ENCODE results near the gene CBL. TPM values are rescaled to one million over a fixed set of nuclear protein-coding genes. Genes with fewer than 3 reads are reported as not detected.

CBL gene
- total and polyA plus RNA-seq, 10 of the 15 experiments (the other 5 are each of a cell fraction or from before 2014, with no cell fraction given), result 3.9 to 27.1 (median 9.5) TPM

DNA sequence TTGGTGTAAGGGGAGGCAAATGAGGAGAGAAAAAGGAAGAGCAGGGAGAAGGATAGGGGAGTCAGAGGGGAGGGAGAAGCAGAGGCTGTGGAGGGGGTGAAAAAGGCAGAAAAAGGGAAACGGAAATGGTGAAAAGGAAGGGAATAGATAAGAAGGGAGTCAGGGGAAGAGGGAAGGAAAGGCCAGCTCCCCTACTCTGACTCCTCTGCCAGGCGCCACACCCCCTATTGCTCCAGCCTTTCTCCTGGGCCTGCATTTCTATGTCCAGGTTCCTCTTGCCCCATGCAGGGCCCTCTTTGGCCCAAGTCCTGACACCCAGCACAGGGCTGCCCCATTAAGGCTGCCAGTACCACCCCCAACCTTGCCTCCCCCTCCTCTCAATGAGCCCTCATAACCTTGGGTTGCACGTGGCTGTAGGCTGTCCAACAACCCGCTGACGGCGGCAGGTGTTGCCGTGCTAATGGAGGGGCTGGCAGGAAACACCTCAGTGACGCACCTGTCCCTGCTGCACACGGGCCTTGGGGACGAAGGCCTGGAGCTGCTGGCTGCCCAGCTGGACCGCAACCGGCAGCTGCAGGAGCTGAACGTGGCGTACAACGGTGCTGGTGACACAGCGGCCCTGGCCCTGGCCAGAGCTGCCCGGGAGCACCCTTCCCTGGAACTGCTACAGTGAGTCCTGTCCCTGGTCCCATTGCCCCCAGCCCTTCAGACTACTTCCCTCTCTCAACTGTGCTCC, 24.3 kb upstream of the CBL start:
- H3K9me3 ChIP-seq (replicated peaks; ENCODE audit: control insufficient read depth, insufficient read depth, low read length), result no peaks in the 10 kb centered on the region; the same call in 2 of the 3 replicates
- no peak overlapping the region for H3K9ac ChIP-seq (ENCODE audit: control insufficient read depth, insufficient read depth, low read length)
- intact Hi-C loops (cut with micrococcal nuclease; ENCODE audit: unreplicated experiment) (no loop called here), in situ Hi-C loops (cut with MboI) (no loop called here)
- BruUV-seq (replicated peaks), result no TSS peak
- H3K4me2 ChIP-seq (ENCODE audit: control insufficient read depth, insufficient read depth), result no peak overlapping the region
- ChIA-PET RAD21 (ENCODE audit: unreplicated experiment) (no interaction called here), CTCF (interaction anchor here (1.0 to 2.7 kb wide), 4 partner anchors 10 to 96 kb away, joined by 3 to 9 read pairs (median 4); partner anchors contain the start of gene NLRX1), POLR2A (interaction anchor here (1.2 kb wide), 1 partner anchor 10 kb away, joined by 5 read pairs; no protein-coding TSS in a partner anchor), SMC1A (ENCODE audit: uncharacterized antibody, unreplicated experiment) (no interaction called here)
- H3K4me3 ChIP-seq, result no peak overlapping the region
- no peaks in the 10 kb centered on the region; a peak in 1 of 4 replicates for H3K27me3 ChIP-seq (replicated peaks in 1 of 2; ENCODE audit: control insufficient read depth in 2 of 2, insufficient read depth in 2 of 2, low read length in 1 of 2)
- FAIRE-seq (no peak), ATAC-seq (no peak), DNase-seq (ENCODE audit: low read depth, low spot score) (no peak)
- no peaks in the 10 kb centered on the region for H3K79me2 ChIP-seq (ENCODE audit: control insufficient read depth, insufficient read depth, low read length)
- no peaks in the 10 kb centered on the region; a peak in 1 of 4 replicates for H3K36me3 ChIP-seq (ENCODE audit: control insufficient read depth in 2 of 2, insufficient read depth in 2 of 2, low read length in 1 of 2)
- TF ChIP-seq RAD51 (IDR thresholded peaks at IDR 0.05) (no peak), SREBF2 (IDR thresholded peaks at IDR 0.05; ENCODE audit: low read length) (no peak), BCL11A (IDR thresholded peaks at IDR 0.05; ENCODE audit: low read depth, low read length) (no peak), SRF (IDR thresholded peaks at IDR 0.05; ENCODE audit: low read depth in 2 of 2, low read length in 2 of 2) (no peak), SUZ12 (IDR thresholded peaks at IDR 0.05; ENCODE audit: unreplicated experiment) (no peak), ZNF207 (IDR thresholded peaks at IDR 0.05; ENCODE audit: borderline replicate concordance) (no peak), NFYA (IDR thresholded peaks at IDR 0.05; ENCODE audit: borderline replicate concordance, low read depth, low read length) (no peak), EP300 (IDR thresholded peaks at IDR 0.05; ENCODE audit: borderline replicate concordance in 1 of 2, control insufficient read depth in 1 of 2, low read depth in 2 of 2, low read length in 2 of 2) (no peak), FOS (IDR thresholded peaks at IDR 0.05; ENCODE audit: borderline replicate concordance, extremely low read depth, insufficient read length) (no peak)
- TF ChIP-seq, protein P1, sequence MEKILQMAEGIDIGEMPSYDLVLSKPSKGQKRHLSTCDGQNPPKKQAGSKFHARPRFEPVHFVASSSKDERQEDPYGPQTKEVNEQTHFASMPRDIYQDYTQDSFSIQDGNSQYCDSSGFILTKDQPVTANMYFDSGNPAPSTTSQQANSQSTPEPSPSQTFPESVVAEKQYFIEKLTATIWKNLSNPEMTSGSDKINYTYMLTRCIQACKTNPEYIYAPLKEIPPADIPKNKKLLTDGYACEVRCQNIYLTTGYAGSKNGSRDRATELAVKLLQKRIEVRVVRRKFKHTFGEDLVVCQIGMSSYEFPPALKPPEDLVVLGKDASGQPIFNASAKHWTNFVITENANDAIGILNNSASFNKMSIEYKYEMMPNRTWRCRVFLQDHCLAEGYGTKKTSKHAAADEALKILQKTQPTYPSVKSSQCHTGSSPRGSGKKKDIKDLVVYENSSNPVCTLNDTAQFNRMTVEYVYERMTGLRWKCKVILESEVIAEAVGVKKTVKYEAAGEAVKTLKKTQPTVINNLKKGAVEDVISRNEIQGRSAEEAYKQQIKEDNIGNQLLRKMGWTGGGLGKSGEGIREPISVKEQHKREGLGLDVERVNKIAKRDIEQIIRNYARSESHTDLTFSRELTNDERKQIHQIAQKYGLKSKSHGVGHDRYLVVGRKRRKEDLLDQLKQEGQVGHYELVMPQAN (conservative IDR thresholded peaks at IDR 0.05), result no peak
- TF ChIP-seq, protein P2, sequence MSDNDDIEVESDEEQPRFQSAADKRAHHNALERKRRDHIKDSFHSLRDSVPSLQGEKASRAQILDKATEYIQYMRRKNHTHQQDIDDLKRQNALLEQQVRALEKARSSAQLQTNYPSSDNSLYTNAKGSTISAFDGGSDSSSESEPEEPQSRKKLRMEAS (IDR thresholded peaks at IDR 0.05; ENCODE audit: low read depth, low read length), result no peak
- TF ChIP-seq, protein P3, sequence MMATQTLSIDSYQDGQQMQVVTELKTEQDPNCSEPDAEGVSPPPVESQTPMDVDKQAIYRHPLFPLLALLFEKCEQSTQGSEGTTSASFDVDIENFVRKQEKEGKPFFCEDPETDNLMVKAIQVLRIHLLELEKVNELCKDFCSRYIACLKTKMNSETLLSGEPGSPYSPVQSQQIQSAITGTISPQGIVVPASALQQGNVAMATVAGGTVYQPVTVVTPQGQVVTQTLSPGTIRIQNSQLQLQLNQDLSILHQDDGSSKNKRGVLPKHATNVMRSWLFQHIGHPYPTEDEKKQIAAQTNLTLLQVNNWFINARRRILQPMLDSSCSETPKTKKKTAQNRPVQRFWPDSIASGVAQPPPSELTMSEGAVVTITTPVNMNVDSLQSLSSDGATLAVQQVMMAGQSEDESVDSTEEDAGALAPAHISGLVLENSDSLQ (IDR thresholded peaks at IDR 0.05), result no peak
- TF ChIP-seq, protein P4, sequence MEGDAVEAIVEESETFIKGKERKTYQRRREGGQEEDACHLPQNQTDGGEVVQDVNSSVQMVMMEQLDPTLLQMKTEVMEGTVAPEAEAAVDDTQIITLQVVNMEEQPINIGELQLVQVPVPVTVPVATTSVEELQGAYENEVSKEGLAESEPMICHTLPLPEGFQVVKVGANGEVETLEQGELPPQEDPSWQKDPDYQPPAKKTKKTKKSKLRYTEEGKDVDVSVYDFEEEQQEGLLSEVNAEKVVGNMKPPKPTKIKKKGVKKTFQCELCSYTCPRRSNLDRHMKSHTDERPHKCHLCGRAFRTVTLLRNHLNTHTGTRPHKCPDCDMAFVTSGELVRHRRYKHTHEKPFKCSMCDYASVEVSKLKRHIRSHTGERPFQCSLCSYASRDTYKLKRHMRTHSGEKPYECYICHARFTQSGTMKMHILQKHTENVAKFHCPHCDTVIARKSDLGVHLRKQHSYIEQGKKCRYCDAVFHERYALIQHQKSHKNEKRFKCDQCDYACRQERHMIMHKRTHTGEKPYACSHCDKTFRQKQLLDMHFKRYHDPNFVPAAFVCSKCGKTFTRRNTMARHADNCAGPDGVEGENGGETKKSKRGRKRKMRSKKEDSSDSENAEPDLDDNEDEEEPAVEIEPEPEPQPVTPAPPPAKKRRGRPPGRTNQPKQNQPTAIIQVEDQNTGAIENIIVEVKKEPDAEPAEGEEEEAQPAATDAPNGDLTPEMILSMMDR (IDR thresholded peaks at IDR 0.05 in 2 of 3, conservative IDR thresholded peaks at IDR 0.05 in 1 of 3; ENCODE audit: control insufficient read depth in 2 of 3, extremely low read depth in 1 of 3, insufficient read depth in 1 of 3, low read depth in 3 of 3, low read length in 3 of 3), result no peak
- TF ChIP-seq, protein P5, sequence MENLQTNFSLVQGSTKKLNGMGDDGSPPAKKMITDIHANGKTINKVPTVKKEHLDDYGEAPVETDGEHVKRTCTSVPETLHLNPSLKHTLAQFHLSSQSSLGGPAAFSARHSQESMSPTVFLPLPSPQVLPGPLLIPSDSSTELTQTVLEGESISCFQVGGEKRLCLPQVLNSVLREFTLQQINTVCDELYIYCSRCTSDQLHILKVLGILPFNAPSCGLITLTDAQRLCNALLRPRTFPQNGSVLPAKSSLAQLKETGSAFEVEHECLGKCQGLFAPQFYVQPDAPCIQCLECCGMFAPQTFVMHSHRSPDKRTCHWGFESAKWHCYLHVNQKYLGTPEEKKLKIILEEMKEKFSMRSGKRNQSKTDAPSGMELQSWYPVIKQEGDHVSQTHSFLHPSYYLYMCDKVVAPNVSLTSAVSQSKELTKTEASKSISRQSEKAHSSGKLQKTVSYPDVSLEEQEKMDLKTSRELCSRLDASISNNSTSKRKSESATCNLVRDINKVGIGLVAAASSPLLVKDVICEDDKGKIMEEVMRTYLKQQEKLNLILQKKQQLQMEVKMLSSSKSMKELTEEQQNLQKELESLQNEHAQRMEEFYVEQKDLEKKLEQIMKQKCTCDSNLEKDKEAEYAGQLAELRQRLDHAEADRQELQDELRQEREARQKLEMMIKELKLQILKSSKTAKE (IDR thresholded peaks at IDR 0.05; ENCODE audit: low read depth, poor library complexity, severe bottlenecking), result no peak
- H4K20me1 ChIP-seq (ENCODE audit: control insufficient read depth, insufficient read depth), result no peaks in the 10 kb centered on the region
- no peak overlapping the region for H2AFZ ChIP-seq (ENCODE audit: control insufficient read depth, low read depth, low read length)
- WGBS (ENCODE audit: insufficient coverage, insufficient replicate concordance, low lambda C conversion rate, missing lambda C conversion rate), result 86% methylated on average over 15 of the region's 17 CpGs
- H3K27ac ChIP-seq (ENCODE audit: control insufficient read depth, insufficient read depth), result no peak overlapping the region
- H3K4me1 ChIP-seq (ENCODE audit: control insufficient read depth, insufficient read depth, low read length), result no peaks in the 10 kb centered on the region

Measured in GM12878 (cell line).